ENCODE results near the gene PRKG1.

PRKG1 gene

GRCh38 chr10:51285601-51286000 is 211.3 kb downstream of the PRKG1 start:
- DNase-seq = no peak

- DNase-seq = no peak
Observed at GRCh38 chr10:51288511-51288910, 214.2 kb downstream of the PRKG1 start.

GRCh38 chr10:51289519-51289918 is 215.2 kb downstream of the PRKG1 start:
- DNase-seq = no peak

- no peak for DNase-seq
Observed at GRCh38 chr10:51291961-51292360, 217.7 kb downstream of the PRKG1 start.

- DNase-seq = no peak
Observed at GRCh38 chr10:51297438-51297837, 223.2 kb downstream of the PRKG1 start.

- no peak for DNase-seq
Observed at GRCh38 chr10:51300617-51301304, 226.5 kb downstream of the PRKG1 start.

- no peak for DNase-seq
Observed at GRCh38 chr10:51301644-51302043, 227.4 kb downstream of the PRKG1 start.

GRCh38 chr10:51302316-51302715 is 228.0 kb downstream of the PRKG1 start:
- DNase-seq = no peak

GRCh38 chr10:51308116-51308515 is 233.8 kb downstream of the PRKG1 start:
- DNase-seq = no peak

- no peak for DNase-seq
Observed at GRCh38 chr10:51311228-51311627, 236.9 kb downstream of the PRKG1 start.

GRCh38 chr10:51312817-51313216 is 238.5 kb downstream of the PRKG1 start:
- no peak for DNase-seq

- no peak for DNase-seq
Observed at GRCh38 chr10:51313251-51313650, 239.0 kb downstream of the PRKG1 start.

GRCh38 chr10:51313773-51314478 is 239.6 kb downstream of the PRKG1 start:
- DNase-seq = no peak

- no peak for DNase-seq
Observed at GRCh38 chr10:51314481-51314880, 240.2 kb downstream of the PRKG1 start.

- no peak for DNase-seq
Observed at GRCh38 chr10:51318399-51319172, 244.3 kb downstream of the PRKG1 start.

GRCh38 chr10:51319173-51319435 is 244.8 kb downstream of the PRKG1 start:
- DNase-seq = no peak

GRCh38 chr10:51321300-51321699 is 247.0 kb downstream of the PRKG1 start:
- DNase-seq = no peak

GRCh38 chr10:51321980-51322379 is 247.7 kb downstream of the PRKG1 start:
- no peak for DNase-seq

GRCh38 chr10:51325649-51326048 is 251.4 kb downstream of the PRKG1 start:
- DNase-seq = no peak

- DNase-seq = no peak
Observed at GRCh38 chr10:51326174-51326573, 251.9 kb downstream of the PRKG1 start.

- no peak for DNase-seq
Observed at GRCh38 chr10:51327432-51327831, 253.1 kb downstream of the PRKG1 start.

GRCh38 chr10:51340366-51340765 is 266.1 kb downstream of the PRKG1 start:
- DNase-seq = no peak

GRCh38 chr10:51340845-51341610 is 266.7 kb downstream of the PRKG1 start:
- no peak for DNase-seq
